GM19035 (cell line): ENCODE results near the gene EREG.

Experiments
- ATAC-seq: cut with Tn5 transposase; IDR thresholded peaks from one replicate; pipeline ENCODE4 v1.9.1; 2021; ENCODE audit not compliant: unreplicated experiment

Gene EREG

GRCh38 chr4:74364652-74365491 lies at the start of gene EREG:
Gene EREG, plus strand, starts transcription at chr4:74365145. Its CDS starts 164 bp downstream, at chr4:74365309.
- peak; percentile 45 for ATAC-seq

DNA sequence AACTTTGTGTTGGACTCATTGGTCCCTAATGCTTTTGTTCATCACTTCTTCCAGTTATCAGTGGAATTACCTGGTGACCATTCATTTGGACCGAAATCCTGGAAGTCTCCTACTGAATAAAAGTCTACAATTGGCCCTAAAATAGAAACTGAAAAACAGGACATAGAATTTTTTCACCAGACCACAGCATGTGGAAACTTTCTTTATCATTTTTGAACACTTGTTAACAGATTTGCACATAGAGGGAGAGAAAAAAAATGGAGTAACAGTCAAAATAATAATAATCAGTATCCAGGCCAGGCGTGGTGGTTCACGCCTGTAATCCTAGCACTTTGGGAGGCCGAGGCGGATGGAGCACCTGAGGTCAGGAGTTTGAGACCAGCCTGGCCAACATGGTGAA lies 49.6 kb upstream of the EREG start:
- no peak for ATAC-seq

- no peak for ATAC-seq
Measured at GRCh38 chr4:74316397-74316796, 48.5 kb upstream of the EREG start.

GRCh38 chr4:74317616-74318246 lies 47.2 kb upstream of the EREG start:
- ATAC-seq: no peak

GRCh38 chr4:74318276-74318675 lies 46.7 kb upstream of the EREG start:
- ATAC-seq: no peak

DNA sequence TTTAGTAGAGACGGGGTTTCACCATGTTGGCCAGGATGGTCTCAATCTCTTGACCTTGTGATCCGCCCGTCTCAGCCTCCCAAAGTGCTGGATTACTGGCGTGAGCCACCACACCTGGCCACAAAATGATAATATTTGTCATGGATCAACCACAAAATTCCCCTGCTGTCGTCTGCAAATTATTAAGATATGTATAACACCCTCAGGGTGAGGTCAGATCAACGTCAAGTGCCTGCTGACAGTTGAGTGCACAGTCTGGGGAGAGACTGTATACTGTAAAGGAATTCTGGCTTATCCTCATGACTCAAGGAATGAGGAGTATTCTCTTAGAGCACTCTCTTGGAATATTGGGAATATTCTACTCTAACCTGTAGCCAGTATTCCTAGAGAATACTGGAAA lies 45.5 kb upstream of the EREG start:
- ATAC-seq: no peak

DNA sequence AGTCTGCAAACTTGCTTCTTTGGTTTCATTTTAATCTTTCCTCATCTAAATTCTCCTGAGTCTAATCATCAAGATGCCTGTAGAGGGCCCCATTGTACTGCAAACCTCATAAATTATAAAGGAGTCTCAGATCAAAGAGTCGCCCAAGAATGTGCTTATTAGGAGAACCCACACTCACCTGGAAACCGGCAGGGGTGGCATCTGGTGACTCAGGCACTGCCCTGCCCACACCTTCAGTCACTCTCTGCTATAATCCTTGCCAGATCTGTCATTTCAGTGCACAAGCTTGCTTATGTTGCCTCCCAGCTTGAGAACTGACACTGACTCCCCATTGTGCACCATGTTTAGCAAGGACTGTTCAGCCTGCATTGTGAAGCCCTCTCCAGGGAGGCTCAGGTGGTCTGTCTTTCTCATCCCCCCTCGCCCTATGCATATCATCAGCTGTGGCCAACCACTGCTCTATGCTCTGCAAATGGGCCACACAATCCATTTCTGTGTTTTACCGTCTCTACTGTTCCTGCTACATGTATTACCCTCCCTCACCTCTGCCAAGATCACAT lies 44.3 kb upstream of the EREG start:
- ATAC-seq: peak; percentile 78

DNA sequence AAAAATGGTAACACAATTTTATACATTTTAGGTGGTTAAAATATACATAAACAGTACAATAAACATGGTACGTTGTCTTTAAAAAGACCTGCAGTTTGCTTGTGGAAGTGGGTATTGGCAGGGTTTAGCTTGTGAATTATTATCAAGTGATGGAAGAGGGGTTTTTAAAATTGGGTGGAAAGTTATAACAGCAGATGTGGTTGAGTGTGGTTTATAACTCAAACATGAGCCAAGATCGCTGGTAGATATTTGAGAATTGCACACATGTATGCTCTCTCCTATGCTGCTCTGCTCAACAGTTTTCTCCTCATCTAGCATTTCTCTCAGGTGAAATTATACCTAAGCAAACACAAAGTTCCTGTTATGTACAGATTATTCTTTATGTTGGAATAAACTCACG lies 42.6 kb upstream of the EREG start:
- ATAC-seq: no peak

DNA sequence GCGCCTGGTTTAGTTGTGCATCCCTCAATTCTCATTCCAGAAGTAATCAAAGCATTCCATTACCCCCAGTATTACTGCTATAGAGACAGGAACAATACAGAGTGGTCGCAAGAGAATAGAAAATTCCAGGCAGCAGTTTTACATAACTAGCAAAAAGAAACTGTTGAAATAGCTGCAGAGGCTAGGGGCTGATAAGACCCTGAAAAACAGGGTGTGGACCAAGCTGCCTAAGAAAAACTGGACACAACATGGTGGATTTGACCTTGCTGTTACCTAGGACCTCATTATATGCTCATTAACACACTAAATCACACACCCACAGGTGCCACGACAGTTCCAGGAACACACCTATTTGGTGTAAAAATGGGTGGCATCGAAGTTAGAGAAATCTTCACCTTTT lies 41.3 kb upstream of the EREG start:
- no peak for ATAC-seq

GRCh38 chr4:74324262-74324661 lies 40.7 kb upstream of the EREG start:
- ATAC-seq: no peak

GRCh38 chr4:74325886-74326285 lies 39.1 kb upstream of the EREG start:
- ATAC-seq: no peak

- no peak for ATAC-seq
Measured at GRCh38 chr4:74327762-74328161, 37.2 kb upstream of the EREG start.

GRCh38 chr4:74328501-74328900 lies 36.4 kb upstream of the EREG start:
- no peak for ATAC-seq

DNA sequence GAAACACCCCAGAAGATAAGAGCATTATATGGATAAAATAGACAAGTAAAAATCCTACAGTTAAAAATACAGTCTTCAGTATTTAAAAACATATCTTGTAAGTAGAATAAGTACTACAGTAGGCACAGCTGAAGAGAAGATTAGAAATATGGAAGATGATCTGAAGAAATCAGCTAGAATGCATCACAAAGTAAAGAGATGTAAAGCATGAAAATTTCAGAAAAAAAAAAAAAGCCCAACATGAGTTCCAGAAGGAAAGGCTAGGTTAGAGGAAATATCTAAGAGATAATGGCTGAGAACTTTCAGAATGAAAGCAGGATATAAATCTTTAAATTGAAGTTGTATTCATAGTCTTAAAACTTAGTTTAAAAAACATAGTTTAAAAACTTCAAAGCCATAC lies 35.6 kb upstream of the EREG start:
- no peak for ATAC-seq

DNA sequence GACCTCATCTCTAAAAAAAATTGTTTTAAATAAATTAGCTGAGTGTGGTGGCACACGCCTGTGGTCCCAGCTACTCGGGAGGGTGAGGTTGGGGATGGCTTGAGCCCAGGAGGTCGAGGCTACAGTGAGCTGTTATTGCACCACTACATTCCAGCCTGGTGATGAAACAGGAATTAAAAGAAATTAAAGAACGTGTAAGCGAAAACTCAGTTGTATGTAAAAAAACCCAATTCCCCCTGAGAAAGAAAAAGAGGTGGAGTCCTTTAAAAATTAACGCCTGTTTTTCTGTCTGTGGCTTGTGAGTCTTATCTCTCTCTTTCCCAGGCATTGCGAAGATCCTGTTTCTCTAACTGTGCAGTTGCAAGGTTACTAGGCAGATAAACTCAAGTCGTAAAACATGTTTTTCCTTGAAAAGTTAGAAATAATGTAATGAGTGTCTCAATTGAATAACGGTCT lies 34.6 kb upstream of the EREG start:
- no peak for ATAC-seq

- ATAC-seq: no peak
Measured at GRCh38 chr4:74331252-74331651, 33.7 kb upstream of the EREG start.

- no peak for ATAC-seq
Measured at GRCh38 chr4:74331944-74332343, 33.0 kb upstream of the EREG start.

DNA sequence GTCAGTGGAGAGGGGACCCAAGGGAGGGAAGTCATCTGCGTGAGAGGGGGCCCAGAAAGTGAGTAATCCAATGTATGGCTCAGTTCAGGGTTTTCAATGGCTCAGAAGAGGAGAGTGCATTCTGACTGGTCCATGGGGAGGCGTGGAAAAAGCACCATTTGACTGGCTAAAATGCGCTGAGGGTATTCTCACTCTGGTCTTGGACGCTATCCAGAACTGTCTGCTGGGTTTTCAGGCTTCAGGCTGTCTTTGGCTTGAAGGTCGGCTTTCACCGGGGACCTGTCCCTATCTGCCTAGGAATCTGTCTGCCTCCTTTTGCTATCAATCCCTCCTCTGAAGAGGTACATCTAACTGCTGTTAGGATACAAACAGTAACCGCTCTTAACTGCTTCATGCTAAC lies 30.3 kb upstream of the EREG start:
- no peak for ATAC-seq

- peak; percentile 74 for ATAC-seq
Measured at GRCh38 chr4:74335341-74336021, 29.5 kb upstream of the EREG start.

DNA sequence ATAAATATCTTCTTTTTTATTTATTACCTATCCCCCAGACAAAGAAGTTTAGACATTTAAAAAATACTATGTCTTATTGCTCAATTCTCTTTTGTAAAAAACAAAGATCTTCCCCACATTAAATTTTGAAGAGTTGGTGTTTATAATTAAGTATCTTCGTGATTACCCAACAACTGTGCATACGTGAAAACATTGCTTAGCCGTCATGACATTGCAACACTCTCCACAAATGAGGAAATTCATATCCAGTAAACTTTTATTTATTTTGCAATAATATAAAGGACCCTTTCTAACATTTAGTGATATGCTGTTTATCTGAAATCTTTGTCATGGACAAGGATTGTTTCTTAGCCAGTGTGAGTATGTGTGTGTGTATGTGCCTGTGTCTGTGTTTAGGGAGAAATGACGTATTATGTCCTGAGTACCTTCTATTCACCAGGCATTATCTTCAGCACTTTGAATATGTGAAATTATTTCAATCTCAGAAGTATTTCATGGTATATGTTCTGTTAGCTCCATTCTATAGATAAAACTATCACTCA lies 26.1 kb upstream of the EREG start:
- no peak for ATAC-seq

DNA sequence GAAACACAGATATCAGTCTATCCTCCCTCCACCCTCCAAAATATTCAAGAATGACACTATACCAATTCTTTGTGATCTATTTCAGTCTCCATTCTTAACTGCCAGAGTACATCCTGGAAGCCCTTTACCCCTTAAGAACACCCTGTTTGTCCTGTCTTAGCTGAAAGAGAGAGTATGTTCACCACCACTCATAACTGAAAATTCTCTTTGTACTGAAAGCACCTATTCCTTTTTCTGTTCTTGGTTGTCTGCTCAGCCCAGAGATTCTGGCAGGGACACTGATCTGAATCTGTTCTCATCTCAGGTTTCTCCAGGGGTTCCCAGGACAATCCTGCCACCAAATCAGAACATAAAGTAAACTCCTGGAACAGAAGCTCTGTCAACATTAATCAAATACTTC lies 25.4 kb upstream of the EREG start:
- ATAC-seq: no peak
